HG03342 (cell line): ENCODE results near the gene RHBDD3.

Source experiments
- ATAC-seq: cut with Tn5 transposase; IDR thresholded peaks from one replicate; pipeline ENCODE4 v1.9.1; 2021; ENCODE audit warnings: mild to moderate bottlenecking, moderate library complexity; ENCODE audit not compliant: unreplicated experiment

The RHBDD3 gene

DNA sequence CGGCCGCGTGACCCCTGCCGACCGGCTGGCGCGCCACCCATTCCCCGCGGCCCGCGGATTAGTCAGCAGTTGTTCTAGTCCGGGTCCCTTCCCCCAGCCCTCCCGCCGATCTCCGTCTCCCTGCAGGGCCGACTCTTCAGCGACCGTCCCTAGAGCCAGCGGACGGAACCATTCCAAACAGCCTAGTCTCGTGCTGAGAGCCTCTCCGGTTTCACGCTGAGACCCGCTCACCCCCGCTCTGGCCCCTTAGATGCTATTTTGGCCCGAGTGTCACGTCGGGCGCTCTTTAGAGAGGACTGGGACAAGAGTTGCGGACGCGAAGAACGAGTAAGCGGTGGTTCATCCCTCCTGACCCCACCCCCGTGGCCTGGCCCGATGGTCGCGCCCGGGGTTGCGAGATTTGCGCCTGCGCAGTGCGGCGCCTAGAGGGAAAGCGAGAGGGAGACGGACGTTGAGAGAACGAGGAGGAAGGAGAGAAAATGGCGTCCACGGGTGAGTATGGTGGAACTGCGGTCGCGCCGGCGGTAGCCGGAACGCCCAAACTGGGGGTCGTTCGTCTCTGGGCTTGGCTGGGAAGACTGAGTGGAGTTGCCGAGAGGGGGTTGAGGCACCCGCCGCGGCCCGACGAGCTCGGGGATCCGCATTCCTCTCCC lies at the start of gene RHBDD3, which contains the start of gene EWSR1:
RHBDD3 (minus strand) TSS at position 124 of the 653 bp plus-strand sequence. CDS start 2,355 bp downstream, outside the sequence.
EWSR1 (plus strand) TSS at position 411 of the 653 bp plus-strand sequence; CDS start at position 480, 69 bp downstream.
- peak; percentile 66 for ATAC-seq

DNA sequence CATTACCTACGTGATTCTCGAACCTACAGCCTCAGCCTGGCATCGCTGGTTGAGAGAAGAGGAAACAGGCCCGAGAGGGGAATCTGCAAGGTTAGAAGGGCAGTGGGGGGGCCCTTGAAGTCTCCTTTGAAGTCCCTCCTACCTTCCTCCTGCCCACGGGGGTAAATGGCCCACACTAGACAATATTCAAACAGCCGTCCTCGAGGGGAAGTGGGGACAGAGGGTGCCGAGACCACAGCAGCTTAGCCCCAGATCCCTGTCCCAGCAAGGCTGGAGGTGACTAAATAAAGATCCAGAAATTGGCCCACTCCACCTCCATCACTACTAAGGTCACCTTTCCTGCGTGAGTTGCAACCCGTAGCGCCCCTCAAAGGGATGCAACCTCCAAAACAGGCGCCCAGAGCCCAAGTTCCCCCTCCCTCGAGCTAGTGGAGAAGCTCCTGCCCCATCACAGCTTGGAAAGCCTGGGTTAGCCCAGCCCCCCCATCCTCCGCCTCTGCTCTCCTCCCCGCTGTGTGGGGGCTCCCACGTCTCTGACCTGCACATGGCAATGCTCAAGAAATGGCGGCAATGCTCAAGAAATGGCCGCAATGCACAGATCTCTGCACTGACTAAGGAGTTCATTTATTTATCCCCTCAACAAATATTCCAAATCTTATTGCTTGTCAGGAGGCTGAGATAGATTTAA lies 48.5 kb upstream of the RHBDD3 start:
- ATAC-seq = no peak

DNA sequence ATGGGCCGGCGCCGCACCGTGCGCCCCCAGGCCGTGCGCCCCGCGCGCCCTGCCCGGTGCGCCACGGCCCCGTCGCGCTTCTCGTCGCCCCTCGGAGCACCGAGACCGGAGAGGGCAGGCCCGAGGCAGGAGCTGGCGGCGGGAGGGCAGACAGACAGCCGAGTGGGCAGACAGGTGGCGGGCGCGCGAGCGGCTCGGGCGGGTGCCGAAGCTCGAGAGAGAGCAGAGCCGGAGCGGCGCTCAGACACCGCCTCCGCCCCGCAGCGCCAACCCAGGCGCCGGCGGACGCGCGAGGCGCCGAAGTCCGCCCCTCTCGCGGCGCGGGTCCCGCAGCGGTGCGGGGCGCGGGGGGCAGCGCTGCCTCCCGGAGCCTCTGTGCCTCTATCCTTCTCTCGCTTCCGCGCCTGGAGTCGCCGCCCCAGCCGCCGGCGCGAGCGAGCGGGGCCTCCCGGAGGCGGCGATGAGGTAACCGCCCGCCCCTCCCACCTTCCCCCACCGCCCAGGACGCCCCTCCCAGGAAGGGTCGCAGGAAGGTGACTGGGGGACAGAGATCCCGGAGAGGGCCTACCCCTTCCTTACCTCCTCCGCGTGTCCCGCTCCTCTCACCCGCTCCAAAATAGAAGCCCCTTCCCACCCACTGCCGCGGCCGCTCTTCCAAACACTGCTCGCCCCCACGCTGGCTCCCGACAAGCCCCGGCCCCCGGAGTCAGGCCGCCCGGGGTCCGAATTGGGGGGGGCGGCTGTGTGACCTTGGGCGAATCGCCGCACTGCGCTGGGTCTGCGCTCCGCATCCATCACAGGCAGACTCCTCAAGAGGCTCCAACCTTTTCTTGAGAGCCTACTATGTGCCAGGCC lies 47.7 kb upstream of the RHBDD3 start, which contains the start of gene RASL10A:
RASL10A (minus strand) TSS at position 412 of the 855 bp plus-strand sequence. CDS start 451 bp downstream, outside the sequence.
- ATAC-seq = no peak

DNA sequence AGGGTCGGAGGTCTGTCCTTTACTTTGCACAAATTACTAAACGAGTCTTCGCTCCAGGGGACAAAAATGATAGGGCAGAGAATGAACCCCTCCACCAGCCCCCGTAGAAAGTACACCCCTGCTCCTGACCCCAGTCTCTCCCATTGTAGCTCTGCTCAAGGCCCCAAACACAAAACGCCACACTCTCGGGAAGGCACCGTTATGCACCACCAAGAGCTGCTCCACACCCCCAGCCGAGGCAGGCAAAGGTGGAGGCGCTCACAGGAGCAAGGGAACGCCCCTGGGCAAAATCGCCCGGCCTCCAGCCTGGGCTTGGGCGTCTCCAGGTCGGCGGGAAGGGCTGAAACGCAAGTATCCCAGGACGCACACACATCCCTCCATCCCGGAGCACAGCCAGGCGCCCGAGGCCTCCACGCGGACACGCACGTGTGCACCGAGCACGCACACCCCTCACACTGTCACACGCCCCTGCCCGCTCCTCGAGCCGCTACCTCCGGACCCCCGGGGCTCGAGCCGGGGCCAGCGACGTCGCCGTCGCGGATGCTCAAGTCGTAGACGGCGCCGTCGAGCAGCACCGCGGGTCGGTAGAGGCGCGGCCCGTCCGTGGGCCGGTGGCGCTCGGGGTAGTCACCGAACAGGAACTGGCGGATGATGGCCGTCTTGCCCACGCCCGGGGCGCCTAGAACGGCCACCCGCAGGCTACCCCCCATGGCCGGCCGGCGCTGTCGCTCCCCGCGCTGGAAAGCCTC lies 46.9 kb upstream of the RHBDD3 start:
- ATAC-seq = no peak

DNA sequence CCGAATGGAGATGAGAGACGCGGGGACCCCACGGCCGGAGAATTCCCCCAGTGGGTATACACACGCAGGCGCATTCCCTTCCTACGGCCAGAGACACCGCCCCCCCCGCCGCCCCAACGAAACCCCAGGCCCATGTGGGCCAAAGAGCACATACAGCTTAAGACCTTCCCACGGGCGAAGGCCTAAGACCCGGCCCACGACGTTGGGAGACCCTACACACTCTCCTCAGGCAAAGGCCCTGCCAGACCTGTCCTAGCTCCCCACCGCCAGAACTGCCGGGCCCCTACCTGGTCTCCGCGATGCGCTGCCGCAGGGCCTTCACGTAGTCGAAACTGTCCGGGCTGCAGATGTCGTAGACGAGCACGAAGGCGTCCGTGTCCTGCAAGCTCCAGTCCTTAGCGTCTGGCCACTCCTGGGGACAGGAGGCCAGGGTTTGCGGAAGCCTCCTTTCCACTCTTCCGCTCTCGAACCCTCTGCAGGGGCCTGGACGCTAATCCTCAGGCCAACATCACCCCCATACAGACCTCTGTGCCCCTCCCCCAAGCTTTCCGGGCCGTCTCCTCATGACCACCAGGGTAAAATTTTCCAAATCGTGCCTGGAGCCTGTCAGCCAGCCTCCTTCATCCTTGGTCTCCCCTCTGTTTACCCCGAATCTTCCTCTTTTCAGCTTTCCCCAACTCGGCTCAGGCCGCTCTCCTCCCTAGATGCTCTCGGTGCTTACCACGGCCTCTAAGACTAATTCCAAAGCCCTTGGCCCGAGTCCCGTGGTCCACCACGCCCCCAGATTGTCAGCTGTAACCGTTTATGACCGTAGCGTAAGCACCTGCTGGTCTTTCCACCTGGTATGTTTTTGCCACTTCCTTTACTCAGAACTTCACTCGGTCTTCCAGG lies 46.0 kb upstream of the RHBDD3 start:
- ATAC-seq = no peak

DNA sequence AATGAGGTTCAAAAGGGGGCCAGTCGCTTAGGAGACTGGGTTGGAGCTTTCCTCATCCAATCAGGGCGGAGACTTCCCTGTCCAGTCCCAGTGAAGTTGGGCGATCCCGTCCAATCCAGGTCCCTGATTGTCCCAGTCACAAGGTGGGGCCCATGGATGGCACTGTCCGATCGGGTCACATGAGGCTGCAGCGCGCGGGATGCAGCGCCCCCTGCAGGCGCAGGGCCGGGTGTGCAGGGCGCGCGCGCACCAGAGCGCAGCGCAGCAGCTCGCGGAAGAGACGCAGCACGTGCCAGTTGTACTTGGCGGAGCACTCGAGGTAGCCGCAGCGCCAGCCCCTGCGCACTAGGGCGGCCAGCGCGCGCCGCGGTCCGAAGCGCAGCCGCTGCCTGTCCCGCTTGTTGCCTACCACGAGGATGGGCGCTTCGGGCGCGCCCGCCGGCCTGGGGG lies 45.4 kb upstream of the RHBDD3 start:
- ATAC-seq = no peak

DNA sequence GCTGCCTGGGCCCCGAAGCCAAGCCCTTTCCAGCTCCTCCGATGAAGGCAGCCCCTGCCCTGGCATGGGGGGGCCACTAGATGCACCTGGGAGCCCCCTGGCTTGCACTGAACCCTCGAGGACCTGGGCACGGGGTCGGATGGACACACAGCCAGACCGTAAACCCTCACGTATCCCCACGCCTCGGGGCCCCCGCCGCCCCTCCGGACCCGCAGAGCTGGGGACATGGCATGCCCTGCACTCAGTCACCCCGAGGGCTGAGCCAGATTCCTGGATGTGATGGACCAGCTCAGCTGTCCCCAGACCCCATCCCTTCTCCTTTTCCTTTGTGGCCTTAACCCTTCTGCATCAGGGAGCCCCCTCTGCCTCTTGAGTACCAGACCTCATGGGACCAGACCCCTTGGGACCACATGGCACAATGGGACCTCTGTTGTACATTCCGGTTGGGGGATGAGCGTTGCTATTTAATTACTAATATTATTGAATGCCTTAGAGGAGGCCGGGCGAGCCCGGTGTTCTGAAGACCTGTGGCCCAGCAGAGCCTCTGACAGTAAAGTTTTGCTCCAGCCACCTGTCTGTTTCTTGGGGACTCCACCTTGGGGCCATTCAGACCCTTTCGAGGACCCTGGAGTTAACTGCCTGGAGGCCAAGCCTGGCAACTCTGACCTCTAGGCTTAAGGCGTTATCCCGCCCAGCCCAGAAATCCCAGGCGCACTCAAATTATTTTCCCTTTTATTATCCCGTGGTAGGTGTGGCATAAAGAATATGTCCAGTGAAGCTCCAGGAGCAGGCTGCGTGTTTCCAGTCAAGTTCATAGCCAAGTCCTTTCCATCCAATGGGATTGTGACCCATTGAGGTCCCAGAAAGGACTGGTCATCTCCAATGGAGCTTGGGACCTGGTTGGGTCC lies 44.7 kb upstream of the RHBDD3 start:
- ATAC-seq = no peak

DNA sequence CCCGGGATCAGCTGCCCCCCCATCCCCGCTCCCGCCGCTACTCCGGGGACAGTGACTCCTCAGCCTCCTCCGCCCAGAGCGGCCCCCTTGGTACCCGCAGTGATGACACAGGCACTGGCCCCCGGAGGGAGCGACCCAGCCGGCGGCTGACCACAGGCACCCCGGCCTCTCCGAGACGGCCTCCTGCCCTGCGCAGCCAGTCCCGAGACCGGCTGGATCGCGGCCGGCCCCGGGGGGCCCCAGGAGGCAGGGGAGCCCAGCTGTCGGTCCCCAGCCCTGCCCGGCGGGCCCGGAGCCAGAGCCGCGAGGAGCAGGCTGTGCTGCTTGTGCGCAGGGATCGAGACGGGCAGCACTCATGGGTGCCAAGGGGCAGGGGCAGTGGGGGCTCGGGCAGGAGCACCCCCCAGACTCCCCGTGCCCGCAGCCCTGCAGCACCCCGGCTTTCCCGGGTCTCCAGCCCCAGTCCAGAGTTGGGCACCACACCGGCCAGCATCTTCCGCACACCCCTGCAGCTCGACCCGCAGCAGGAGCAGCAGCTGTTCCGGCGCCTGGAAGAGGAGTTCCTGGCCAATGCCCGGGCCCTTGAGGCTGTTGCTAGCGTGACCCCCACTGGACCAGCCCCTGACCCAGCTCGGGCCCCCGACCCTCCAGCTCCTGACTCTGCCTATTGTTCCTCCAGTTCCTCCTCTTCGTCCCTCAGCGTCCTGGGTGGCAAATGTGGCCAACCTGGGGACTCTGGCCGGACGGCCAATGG lies 43.9 kb upstream of the RHBDD3 start:
- no peak for ATAC-seq

DNA sequence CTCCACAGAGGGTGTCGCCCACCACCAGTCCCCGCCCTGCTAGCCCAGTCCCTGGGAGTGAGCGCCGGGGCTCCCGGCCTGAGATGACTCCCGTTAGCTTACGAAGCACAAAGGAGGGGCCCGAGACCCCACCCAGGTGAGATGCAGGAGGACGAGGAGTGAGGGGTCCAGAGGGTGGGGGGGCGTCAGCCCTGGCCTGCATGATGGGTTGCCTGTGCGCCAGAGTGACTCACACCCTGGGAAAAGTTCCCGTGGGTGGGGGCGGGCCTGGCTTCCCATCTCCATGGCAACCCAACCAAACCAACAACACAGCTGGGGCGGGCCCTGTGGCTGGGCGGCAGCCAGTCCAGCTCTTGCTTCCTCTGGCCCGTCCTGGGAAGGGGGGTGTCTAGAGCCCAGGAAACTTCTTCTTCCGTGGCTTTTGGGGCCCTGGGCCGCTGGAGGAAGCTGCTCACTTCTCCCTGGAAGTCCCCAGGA lies 43.1 kb upstream of the RHBDD3 start:
- ATAC-seq = no peak

DNA sequence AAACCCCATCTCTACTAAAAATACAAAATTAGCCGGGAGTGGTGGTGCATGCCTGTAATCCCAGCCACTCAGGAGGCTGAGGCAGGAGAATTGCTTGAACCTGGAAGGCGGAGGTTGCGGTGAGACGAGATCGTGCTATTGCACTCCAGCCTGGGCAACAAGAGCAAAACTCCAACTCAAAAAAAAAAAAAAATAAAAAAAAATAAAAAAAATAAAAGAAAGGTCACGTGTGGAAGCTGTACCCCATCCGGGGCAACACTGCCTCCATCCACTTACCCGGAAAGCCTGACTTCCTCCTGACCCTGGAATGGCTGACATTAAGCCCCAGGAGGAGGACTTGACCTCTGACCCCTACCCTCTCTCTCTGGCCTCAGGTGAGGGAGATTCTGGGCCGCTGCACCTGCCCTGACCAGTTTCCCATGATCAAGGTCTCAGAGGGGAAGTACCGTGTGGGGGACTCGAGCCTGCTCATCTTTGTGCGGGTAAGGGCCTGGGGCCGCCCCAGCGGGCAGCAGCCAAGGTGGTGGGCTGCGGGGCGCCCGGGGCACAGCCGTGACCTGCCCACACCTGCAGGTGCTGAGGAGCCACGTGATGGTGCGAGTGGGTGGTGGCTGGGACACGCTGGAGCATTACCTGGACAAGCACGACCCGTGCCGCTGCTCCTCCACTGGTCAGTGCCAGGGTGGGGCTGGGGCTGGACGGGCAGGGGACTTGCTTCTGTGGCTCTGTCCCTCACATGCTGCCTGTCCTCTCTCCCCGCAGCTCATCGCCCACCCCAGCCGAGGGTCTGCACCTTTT lies 42.5 kb upstream of the RHBDD3 start:
- ATAC-seq = no peak

DNA sequence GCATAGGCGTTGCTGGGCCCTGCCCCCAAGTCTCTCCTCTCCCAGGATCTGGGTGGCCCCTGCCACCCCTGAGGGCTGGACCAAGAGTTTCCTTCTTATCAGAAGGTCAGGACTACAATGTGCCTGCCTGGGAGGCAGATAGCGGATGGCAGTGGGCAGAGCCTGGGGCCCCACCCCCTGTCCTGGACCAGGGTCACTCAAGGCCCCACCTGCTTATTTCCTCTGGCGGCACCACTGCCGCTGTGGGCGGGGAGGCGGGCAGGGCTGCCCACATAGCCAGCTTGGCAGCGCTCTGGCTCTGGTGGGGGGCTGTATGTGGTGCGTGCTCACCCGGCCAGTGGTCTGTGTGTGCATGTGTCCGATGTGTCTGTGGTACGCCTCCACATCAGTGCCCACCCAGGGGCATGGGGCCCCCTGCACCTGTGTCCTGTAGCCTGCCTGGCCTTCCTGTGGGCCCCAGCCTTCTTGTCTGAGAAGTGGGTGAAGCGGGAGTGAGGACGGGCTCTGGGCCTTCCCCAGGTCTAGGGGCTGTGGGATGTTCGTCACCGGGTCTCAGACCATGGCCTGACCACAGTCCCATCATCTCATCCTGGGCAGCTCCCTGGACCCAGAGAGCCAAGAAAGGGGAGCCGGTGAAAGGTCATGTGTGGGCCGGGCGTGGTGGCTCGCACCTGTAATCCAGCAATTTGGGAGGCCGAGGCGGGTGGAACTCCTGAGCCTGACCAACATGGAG lies 41.7 kb upstream of the RHBDD3 start:
- no peak for ATAC-seq

DNA sequence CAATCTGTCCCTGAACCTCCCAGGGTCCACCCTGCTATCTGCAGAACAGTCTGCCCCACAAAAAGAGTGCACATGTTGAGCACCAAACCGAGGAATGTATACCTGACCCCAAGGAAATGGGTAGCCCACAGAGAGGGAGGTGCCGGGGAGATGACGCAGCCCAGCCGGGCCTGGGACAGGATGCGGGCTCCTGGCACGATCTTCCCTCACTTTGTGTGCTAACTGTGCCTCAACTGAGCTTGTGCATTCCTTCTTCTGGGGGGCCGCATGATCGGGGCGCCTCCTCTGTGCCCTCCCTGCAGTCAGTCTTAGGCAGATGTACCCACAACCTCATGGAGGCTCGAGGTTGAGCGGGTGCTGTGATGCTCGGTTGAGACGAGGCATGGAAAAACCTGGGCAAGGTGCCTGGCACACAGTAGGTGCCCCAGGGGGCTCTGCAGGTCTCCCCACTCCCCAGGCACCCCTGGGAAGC lies 41.0 kb upstream of the RHBDD3 start:
- ATAC-seq = no peak

DNA sequence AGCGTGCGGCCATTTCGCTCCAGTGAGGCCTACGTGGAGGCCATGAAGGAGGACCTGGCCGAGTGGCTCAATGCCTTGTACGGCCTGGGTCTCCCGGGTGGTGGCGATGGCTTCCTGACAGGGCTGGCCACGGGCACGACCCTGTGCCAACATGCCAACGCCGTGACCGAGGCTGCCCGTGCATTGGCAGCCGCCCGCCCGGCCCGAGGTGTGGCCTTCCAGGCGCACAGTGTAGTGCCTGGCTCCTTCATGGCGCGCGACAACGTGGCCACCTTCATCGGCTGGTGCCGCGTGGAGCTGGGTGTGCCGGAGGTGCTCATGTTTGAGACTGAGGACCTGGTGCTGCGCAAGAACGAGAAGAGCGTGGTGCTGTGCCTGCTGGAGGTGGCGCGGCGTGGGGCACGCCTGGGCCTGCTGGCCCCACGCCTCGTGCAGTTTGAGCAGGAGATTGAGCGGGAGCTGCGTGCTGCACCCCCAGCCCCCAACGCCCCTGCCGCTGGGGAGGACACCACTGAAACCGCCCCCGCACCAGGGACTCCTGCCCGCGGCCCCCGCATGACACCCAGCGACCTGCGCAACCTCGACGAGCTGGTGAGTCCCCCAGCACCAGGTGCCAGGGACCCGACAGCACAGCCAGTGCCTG lies 40.5 kb upstream of the RHBDD3 start:
- no peak for ATAC-seq

DNA sequence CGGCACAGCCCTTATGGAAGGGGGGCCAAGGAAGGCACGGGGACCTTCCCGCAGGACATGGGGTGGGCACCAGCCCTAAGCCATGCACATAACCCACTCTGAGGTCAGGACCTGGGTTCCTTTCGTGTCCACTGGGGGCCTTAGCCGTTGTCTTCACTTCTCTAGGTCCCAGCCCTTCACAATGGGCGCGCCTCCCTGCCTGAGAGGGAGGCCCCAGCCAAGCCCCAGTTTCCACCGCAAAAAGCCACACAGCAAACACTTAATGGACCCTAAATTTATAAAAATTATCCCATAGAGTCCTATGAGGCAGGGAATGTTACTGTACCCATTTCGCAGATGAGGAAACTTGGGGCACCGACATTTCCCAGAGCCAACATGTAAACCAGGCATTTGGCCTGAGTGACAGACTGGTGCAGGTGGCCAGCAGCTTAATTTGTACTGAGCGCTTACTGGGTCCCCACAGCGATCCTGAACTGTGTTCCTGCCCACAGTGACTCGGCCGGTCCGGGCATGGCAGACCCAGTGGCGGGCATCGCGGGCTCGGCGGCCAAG lies 39.9 kb upstream of the RHBDD3 start:
- no peak for ATAC-seq

DNA sequence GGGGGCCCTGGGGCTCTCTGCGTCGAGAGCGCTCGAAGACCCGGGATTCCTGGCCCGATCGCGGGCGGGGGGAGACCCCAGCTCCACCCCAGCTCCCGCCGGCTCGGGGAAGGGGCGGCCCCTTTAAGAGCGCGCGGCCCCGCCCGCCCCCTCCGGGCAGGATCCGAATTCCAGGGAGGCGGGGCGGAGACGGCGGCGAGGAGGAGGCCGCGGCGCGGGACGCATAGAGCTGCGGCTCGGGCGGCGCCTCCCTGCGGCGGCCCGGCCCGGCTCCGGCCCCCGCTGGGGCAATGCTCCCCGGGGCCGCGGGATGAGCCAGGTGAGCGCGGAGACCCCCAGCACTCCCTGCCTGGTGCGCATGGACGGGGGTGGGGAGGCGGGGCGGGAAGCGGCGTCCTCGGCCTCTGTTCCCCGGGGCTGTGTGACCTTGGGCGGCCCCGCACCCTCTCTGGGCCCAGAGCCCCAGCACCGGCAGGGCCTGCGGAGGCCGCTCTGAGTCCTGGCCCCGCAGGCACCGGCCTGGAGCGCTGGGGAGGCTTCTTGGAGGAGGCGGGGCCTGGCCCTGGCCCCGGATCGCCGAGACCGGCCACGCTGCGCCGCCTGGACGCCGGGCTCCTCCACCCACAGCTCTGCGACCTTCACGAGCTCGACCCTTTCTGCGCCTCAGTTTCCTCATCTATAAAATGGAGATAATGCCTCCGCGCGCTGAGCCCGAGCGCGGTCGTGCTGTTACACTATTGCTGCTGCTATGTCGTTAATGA lies 39.2 kb upstream of the RHBDD3 start:
- ATAC-seq = no peak
